Stimulated activated CD8-positive, alpha-beta memory T cell treated with anti-CD3 and anti-CD28 coated beads, Interleukin-12 subunit alpha, Interleukin-12 subunit beta, amount 100 ng/mL, for 1 hour (primary cell): ENCODE results near the gene NHSL2.
A peak's percentile ranks its signal among the peaks of the same experiment; 100 is the strongest.

Source experiments
- DNase-seq: peaks from one replicate; pipeline ENCODE4 v3.0.0-alpha.2; 2020; ENCODE audit warnings: low read depth

Gene NHSL2

DNA sequence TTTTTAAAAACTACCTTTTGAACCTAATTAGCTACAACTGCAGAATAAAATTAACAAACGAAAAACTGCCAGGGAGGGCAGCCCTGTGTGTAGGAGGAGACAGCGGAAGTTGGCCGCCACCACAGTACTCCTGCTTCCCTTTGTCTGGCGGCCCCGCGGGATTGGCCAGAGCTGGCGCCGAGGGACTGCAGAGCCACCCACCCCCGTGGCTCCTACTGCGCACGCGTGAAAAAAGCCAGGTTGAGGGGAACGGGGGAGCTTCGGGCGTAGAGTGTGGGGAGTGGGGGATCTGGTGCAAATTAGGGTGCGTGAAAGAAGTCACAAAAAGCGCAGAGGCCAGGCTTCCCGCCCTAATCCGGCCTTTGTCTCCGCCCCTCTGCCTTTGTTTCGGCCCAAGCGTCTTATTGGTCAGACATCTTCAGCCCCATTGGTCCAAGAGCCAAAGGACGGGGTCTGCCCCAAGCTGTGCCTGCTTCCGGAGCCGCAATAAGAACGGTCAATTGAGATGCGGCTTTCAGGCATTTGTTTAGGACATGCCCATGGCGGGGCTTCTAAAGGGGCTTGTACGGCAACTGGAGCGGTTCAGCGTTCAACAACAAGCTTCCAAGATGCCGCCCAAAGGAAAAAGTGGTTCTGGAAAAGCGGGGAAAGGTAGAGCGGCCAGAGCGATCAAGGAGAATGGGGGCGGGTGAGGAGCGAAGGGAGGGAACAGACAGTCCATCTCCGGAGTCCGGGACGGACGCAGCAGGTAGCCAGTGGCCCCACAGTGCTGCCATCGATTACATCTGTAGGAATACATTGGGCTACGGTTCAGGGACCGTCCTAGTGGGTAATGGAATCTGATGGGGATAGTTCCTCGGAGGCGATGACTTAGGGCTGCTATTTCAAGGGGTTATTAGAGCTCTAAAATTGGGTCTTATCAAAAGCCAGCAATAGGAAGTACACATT, 270.8 kb downstream of the NHSL2 start, which contains the start of gene PIN4:
Gene PIN4 (plus strand): TSS at position 580 of the 948 bp plus-strand sequence. CDS start 29 bp downstream, at position 609.
- DNase-seq: peak; percentile 59

- DNase-seq: no peak
These were observed 272.3 kb downstream of the NHSL2 start for GRCh38 chrX:72182924-72183323.

DNA sequence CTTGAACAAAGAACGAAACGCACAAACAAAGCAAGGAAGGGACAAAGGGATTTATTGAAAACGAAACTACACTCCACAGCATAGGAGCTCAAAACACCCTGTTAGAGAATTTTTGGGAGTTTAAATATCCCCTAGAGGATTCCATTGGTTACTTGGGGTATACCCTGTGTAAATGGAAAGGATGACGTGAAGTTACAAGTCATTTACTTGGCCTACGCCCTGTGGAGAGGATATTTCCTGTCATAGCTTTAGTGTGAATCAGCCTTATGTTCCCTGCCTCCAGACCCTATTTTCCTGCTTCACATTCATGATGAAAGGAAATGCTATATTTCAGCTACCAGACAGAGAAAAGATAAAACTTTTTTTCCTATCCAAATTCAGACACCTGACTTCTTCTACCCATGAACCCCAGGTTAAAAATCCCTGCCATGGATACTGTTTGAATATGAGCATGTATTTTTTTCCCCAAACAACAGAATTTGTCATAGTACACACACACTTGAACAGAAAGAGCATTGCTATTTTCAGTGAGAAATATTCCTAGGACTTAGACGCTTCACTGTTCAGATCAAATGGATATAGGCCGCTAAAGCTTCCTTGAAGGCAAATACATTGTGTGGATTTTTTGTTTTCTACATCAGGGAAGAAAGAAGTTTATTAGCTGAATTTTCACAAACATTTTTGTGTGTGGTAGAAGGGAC, 291.3 kb downstream of the NHSL2 start:
- no peak for DNase-seq
